ENCODE measurements around the gene ITCH.
"Not testable (repeated sequence)": the region's sequence is repeated elsewhere in the genome, so short reads cannot be mapped to it uniquely, and the experiment has no call there.

ITCH gene

DNA sequence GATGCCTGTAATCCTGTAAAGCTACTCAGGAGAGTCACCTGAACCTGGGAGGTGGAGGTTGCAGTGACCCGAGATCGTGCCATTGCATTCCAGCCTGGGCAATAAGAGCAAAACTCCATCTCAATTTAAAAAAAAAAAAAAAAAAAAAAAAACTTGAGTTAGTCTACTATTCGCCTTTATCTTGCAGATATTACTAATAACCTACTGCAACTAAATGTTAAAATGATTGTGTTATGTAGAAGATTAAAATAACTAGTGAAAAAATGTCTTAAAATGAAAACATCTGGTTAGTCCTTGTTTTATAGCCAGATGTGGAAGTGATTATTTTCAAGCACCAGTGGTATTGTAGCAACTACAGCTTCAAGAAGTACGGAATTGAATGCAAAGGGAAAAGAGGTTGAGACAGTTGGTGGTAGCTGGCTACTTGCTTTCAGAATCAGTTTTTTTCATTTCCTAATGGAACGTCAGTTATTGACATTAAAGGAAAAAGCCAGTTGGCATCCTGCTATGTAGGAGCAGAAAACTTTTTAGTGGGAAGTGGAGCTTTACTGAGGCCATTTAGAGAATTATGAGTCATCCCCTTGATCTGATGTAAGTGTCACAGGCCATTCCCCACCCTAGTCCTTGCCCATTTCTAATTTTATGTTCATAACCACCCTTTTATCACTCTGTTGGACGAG is 109.3 kb downstream of the ITCH start:
- no peak for DNase-seq

DNA sequence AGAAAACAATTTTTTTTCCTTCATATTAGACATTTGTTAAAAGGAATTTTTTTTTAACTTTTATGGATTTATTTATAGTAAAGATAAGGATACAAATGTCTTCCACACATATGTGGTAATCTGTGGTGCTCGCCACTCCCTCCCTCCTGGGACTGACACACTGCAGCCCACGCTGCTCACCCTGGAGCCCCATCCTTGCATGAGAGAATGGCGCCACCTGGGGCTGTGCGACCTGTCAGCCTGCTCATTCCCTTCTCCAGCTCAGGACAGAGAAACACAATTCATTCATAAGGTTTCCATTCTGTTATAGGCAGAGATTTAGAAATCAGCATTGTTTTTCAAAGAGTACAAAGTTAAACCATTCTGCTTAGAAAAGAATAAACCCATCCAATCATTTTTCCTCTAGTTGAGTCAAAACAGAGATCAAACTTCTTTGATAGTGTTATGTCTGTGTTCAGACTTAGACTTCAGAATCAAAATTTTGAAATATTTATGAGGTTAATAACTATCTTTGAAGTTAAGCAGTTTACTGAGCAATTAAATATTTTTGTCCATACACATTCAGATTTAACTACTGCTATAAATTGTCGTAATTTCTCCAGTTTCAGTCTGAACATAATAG is 110.3 kb downstream of the ITCH start:
- no peak for DNase-seq

DNA sequence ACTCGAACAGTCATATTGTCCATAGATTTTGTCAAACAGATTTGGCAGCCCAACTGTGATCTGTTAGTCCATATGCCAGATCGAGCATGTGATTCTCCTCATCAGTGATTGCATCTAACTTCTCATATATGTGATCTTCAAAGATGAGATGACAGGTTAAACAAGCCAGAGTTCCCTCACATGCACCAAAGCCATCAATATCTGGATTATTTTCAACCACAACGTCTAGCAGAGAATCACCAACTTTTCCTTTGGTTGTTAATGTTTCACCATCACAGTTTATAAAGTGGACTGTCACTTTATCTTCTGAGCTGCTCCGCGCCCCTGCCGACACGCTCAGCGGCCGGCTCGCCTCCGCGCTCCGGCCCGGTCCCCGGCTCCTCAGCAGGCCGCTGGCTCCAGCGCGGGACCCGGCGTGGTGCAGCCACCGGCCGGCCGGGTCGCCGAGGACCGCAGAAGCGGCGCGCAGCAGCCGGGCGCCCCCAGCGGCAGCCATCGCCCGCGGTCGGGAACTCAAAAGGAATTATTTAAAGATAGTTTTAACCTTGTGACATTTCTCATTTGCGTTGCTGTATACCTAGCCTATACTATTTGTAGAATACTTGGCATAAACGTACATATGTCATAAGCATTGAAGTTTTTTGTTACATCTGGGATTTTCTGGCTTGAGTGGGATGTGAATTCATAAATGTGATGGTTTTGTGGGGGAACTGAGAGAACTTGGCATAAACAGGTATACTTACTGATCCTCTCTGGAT is 113.1 kb downstream of the ITCH start:
- no peak for DNase-seq

DNA sequence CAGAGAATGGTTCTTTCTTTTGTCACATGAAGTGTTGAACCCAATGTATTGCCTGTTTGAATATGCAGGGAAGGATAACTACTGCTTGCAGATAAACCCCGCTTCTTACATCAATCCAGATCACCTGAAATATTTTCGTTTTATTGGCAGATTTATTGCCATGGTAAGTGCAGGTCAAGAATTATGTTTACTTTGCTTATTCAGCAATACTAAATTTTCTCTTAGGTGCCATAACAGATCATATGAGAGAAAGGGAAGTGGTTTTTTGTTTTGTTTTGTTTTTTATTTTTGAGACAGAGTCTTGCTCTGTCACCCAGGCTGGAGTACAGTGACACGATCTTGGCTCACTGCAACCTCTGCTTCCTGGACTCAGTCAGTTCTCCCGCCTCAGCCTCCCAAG is 116.6 kb downstream of the ITCH start:
- DNase-seq: no peak

- not testable (repeated sequence) for DNase-seq
Observed at GRCh38 chr20:34482154-34482553, 119.1 kb downstream of the ITCH start.

GRCh38 chr20:34483585-34484220 is 120.6 kb downstream of the ITCH start:
- not testable (repeated sequence) for DNase-seq

DNA sequence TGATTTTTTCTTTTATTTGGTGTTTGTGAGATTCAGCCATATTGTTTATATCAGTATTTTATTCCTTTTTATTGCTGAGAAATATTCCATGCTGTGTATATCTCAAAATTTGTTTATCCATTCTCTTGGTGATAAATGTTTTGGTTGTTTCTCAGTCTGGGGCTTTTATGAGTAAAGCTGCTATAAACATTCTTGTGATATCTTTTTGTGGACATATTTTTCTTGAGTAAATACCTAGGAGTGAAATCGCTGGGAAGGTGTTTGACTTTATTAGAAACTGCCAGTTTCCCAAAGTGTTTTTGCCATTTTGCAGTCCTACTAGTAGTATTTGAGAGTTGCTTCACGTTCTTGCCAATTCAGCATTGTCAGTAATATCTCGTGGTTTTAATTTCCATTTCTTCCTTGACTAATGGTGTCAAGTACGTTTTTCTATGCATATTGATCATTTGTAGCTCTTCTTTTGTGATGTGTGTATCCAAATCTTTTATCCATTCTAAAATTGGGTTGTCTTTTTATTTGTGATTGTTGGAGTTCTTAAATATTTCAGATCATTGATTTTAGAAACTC is 122.1 kb downstream of the ITCH start:
- DNase-seq: no peak

DNA sequence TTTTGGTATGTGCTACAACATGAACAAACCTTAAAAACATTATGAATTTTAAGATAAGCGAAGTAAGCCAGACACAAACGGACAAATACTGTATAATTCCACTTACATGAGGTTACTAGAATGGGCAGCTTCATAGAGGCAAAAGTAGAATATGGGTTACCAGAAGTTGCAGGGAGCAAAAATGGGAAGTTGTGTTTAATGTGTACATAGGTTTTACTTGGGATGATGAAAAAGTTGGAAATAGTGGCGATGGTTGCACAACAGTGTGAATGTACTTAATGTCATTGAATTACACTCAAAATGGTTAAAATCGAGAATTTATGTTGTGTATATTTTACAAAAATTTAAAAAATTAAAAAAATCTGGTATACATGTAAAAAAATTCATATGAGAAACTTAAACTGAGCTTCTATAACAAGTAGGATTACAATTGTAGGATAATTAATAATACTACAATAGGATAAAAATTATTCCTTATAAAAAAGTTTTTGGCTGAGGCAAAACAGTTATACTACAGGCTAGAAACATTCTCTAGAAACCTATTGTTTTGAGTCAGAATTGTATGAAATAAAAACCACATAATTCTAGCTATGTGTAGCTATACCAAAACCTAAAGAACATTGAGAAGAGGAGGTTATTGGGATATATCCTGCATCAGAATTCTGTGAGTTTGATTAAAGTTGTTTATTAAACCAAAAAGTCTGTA is 128.3 kb downstream of the ITCH start:
- no peak for DNase-seq

- no peak for DNase-seq
Observed at GRCh38 chr20:34491932-34492509, 128.9 kb downstream of the ITCH start.

DNA sequence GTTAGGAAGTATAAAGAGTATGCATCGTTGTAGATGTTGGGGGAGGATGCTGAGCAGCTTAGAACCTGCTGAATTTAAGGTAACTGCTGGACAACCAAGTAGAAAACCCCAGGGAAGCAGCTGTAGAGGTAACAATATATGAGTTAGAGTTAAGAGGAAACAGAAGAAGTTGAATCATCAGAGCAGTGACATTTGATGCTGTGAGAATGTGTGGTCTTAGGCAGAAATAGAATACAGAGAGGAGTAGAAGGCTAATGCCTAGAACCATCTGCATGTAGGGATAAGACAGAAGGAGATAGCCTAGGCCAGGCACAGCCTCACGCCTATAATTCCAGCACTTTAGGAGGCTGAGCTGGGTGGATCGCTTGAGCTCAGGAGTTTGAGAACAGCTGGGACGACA is 130.6 kb downstream of the ITCH start:
- DNase-seq: no peak

GRCh38 chr20:34495307-34495706 is 132.2 kb downstream of the ITCH start:
- DNase-seq: no peak

DNA sequence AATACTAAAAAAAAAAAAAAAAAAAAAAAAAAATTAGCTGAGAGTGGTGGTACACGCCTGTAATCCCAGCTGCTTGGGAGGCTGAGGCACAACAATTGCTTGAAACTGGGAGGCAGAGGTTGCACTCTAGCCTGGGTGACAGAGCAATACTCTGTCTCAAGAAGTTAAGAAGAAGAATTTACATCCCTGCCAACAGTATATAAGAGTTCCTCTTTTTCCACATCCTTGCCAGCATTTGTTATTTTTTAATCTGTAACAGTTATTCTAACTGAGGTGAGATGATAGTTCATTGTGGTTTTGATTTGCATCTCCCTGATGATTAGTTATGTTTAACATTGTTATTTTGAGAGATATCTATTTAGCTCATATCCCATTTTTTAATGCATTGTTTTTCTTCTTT is 132.8 kb downstream of the ITCH start:
- no peak for DNase-seq

GRCh38 chr20:34497596-34497995 is 134.5 kb downstream of the ITCH start:
- DNase-seq: not testable (repeated sequence)

GRCh38 chr20:34500823-34501222 is 137.8 kb downstream of the ITCH start:
- DNase-seq: no peak

- DNase-seq: no peak
Observed at GRCh38 chr20:34506480-34506879, 143.4 kb downstream of the ITCH start.

DNA sequence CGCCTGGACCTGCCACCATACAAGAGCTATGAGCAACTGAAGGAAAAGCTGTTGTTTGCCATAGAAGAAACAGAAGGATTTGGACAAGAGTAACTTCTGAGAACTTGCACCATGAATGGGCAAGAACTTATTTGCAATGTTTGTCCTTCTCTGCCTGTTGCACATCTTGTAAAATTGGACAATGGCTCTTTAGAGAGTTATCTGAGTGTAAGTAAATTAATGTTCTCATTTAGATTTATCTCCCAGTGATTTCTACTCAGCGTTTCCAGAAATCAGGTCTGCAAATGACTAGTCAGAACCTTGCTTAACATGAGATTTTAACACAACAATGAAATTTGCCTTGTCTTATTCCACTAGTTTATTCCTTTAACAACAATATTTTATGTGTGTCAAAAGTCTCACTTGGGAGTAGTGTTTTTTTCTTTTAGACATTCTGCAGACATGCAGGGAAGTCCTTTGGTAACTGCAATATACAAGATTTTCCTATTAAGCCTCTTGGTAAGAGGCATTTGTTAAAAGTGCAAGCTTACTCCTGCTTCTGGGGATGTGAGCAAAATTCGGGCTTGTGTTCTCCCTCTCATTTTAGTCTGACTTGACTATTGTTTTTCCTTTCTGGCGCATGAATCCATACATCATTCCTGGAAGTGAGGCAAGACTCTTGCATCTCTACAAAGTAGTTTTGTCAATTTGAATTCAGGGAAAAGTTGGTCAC is 144.8 kb downstream of the ITCH start:
- DNase-seq: no peak

DNA sequence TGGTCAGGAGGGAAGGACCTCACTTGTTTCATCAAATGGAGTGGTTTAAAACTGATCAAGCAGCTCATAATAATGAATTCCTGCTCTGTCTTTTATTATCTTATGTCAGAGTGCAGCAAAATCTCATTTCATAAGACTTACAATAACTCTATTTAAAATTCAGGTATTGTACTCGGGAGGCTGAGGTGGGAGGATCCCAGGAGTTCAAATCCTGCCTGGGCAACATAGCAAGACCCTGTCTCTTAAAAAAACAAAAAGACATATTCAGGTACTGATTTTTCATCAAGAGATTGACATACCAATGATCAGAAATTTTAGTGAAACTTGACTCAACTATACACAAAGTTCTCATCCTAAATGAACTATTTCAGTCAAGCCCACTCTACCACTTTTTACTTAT is 147.5 kb downstream of the ITCH start:
- DNase-seq: no peak

DNA sequence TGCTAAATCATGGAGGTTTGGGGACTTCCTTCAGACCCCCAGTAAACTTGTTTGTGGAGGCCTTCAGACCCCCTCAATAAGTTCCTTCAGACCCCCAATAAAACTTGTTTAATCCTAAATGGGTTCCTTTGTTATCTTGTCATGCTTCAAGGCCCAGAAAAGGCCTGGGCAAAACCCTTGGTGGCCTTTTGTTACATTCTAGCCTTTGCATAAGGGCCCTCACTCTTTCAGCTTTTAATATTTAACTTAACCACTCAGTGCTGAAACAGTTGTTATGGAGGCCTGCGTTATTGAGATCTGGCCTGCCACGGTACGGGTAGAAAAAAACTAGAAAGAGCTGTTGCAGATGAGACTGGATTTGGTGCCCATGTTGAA is 148.8 kb downstream of the ITCH start:
- DNase-seq: no peak

- DNase-seq: no peak
Observed at GRCh38 chr20:34512266-34512954, 149.3 kb downstream of the ITCH start.

- DNase-seq: no peak
Observed at GRCh38 chr20:34512955-34513419, 149.9 kb downstream of the ITCH start.

GRCh38 chr20:34514034-34514433 is 151.0 kb downstream of the ITCH start:
- not testable (repeated sequence) for DNase-seq
